GM03348 (cell line): ENCODE results near the gene RBMS3.
"Not testable (repeated sequence)": the region's sequence is repeated elsewhere in the genome, so short reads cannot be mapped to it uniquely, and the experiment has no call there.

Experiments used
- DNase-seq: peaks from one replicate; pipeline ENCODE4 v3.0.0; 2012; ENCODE audit warnings: low spot score

Gene RBMS3

DNA sequence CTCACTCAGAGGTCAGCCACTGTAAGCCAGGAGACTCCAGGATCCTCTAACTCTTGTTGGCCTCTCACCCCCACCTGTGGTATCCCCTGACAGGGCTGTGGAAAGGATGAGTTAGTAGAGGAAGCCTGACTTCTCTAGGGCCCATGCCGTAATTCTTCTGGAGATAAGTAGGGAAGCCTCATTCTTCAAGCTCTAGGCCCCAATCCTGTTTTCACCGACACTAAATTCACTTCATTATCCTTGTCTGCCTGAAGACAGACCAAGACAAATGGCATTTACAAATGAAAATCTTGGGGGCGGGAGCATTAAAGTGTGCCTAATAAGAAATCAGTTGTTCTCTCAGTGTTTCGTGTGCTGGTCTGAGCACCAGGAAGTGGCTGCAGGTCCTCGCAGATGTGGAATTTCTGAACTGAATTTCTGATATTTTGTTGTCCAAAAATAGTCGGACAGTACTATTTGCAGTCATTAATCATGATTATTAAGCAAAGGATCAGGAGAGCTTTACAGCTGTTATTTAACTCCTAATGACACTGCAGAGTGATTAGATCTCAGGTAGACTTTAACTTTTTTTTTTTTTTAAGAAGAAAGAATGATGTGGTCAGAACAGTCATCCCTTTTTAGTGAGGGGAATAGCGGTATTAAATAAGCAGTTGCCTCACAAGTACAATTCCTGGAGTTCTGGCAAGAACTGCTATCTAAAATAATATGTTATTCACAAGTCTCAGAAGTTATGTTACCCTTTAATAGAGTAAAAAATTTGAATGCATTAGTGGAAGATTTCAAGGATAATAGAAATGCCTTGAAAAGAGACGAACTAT, 58.4 kb downstream of the RBMS3 start:
- DNase-seq, result no peak

DNA sequence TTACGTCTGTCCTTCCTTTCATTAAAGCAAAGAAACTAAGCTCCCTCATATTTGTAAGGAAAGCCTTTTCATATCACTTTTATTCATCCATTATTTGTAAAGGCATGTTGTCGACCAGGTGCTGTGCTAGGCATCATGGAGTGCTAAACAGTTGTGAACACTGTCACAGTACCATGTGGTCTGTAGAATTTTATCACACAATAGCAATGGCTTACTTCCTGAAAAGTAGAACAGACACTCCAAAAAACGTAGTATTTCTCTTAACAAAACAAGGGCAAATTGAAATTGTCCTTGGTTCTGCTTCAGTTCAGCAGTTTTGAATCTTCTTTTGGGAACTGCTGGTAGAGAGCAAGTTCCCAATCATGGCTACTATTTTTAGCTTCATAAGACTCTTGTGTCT, 63.3 kb downstream of the RBMS3 start:
- DNase-seq, result no peak

DNA sequence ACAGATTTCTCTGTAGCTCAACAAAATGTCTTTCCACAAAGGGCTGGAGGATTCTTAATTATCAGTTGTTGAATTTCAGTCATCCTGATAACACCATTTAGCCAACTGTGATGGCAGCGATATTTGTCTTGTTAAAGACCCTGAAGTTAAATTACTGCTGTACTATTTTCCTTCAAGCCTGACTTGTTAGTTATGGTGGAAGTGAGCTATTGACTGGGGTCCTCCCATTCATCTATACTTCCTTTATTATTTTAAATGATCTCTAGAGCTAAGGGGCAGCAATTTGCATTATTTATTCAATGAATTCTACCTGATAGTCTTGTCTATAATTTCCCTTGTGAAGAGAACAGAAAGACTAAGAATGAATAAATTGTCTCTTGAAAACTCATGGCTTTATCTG, 64.1 kb downstream of the RBMS3 start:
- no peak for DNase-seq

DNA sequence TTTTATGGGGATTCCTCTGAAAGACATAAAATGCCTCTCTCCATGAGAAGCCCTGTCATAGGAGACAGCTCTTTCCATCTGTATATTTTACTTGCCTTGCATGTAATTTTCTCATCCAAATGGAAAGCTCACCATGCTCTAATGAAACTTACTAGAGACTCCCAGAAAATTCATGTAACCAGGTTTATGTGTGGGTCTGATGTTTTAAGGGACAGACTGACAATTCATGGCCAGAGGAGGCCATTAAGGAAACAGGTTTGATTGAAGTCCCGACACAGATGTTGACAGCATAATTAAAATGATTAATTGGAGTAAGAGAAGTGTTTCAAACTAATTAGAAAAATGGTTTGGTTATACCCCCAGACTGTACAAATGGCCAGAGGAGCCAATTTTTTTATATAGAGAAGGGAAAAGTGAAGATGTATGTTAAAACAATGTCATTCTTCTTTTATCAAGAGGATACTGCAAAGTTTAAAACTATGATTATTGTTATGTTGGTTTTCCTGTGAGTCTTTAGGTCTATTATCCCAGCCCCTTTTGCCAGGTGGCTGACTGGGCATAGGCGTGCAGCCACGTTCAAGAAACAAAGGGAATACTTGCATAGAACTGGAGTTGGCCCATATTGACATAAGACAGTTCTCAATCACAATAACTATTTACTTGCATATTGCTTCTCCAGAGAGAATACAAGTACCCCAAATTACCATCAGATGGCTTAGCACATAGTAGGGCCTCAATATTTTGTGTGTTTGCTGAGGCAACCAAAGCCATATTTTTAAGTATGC, 64.8 kb downstream of the RBMS3 start:
- no peak for DNase-seq

DNA sequence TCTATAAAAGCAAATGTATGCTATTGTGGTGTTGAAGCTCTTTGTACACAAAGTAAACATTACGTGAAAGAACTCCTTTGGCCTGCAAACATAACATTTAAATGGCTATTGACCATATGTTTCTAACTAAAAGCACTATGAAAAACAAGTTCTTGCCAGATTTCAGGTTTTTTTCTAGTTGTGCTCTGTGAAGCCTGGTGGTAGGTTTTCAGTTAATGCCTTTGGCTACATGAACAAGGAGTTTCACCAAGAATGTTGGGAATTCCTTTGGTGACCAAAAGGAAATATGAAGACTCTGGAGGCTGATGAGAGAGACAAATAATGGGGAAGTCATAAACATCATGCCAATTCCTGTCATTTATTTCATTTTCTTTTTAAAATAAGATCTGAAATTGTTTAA, 66.0 kb downstream of the RBMS3 start:
- peak; percentile 53 for DNase-seq

DNA sequence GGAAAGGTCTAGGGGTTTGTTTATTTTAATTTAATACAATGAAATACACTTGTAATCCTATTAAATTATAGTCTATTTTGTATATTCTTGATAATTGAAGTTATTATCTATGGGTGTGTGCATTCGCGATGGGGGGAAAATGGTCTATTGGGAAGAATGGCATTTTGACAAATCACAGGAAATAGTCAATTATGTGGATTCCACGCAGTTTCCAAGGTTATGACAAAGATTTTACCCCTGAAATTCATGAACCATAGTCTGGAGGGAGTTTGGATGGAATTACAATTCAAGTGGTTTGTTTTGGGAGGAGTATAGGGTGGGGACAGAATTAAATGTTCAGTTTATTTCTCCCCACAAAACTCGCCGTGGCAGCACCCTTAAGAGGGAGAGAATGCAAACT, 66.5 kb downstream of the RBMS3 start:
- no peak for DNase-seq

DNA sequence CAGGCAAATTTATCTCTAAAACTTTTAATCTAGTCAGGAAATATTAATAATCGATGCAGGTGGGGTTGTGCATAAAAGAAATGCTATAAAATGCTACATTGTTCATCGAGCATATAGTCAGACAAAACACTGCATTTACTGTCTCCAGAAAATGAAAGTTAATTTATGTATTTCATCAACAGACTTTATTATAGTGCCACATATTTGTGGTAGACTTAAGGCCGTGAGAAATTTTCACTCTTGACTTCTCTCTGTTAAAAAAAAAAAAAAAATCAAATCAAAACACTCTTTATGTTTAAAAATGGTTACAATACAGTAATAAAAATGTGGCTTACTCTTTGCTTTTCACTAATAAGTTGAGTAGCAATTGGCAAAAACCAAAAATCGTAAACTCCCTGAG, 67.4 kb downstream of the RBMS3 start:
- no peak for DNase-seq

DNA sequence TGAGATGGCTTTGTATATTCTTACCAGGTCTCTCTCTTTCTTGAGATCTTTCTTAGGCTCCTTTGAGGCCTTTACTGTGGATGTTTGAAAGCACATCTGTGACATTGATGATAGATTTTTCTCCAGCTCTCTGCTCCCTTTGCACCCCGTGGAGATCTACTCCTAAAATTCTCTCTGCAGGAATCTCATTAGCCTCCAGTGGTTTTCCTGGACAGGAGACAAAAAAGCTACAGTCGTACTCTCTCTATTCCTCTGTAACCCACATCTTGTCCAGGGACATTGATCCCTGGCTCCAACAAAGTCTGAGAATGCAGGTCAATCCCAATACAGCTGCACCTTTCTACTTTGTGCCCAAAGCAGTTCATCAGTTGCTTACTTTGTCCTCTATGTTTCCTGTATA, 68.2 kb downstream of the RBMS3 start:
- no peak for DNase-seq

DNA sequence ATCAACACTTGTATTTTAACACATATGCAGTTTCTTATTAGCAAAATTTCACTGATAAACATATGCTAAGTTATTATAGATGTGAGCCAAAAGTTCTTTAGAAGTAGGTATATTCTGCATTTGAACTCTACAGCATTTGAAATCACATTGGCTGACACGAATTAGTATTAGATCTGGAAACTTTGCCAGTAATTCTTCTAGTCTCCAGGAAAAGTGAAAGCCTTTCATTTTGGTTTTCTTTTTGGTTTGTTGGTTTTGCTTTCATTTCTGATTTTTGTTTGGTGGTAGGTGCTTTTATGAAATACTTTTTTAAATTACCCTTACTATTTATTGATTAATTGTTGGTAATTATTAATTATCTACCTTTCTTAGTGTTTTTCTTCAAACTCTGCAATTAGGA, 72.9 kb downstream of the RBMS3 start:
- no peak for DNase-seq

DNA sequence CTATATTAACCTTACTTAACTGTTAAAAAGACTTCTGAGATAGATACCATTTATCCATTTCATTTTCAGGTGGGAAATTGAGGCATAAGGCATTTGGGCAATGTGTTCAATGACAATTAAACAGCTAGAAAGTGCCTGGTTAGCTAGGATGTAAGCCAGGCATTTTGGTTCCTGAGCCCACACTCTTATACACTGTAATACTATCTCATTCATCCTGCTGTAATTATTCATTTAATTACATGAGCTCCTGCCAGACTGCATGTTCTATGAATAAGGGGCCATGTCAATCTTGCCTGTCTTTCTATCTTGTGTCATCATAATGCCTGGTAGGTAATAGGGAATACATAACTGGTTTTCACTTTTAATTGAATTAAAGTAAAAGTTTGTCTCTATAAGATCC, 74.0 kb downstream of the RBMS3 start:
- DNase-seq, result no peak

DNA sequence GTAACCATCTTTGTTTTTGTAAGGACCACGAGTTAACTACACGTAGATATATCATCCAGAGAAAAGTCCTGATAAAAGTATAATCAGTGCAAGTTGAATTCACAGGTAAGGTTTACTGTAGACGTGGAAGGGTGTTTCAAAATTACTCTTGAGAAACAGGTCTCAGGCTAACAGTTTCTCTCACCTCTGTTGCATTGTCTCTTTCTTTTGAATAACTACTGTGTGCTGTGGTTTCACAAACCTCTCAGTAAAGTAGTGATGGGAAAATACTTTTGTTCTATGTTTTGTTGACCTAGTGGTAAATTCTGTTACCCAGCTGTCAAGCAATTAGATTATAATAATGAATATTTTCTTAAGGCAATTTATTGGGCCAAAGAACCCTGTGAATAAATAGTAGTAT, 75.2 kb downstream of the RBMS3 start:
- DNase-seq, result no peak

DNA sequence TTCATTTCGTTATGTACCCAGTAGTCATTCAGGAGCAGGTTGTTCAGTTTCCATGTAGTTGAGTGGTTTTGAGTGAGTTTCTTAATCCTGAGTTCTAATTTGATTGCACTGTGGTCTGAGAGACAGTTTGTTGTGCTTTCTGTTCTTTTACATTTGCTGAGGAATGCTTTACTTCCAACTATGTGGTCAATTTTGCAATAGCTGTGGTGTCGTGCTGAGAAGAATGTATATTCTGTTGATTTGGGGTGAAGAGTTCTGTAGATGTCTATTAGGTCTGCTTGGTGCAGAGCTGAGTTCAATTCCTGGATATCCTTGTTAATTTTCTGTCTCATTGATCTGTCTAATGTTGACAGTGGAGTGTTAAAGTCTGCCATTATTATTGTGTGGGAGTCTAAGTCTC, 79.4 kb downstream of the RBMS3 start:
- not testable (repeated sequence) for DNase-seq

DNA sequence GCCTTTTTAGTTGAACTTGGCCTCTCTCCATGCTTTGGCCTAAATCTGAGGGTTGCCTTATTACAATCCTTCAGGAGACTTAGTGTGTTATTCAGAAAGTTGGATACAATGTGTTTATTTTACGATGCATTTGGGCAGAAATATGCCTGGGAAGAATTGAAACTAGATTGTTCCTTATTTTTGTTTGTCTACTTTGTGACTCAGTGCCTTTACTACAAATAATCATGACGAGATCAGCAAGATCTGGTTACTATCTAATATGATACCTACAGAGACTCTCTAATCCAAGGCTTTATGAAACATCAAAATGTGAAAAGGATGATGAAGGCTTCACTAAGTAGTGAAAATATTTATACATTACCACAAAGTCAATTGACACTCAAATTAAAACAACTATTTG, 82.2 kb downstream of the RBMS3 start:
- no peak for DNase-seq

DNA sequence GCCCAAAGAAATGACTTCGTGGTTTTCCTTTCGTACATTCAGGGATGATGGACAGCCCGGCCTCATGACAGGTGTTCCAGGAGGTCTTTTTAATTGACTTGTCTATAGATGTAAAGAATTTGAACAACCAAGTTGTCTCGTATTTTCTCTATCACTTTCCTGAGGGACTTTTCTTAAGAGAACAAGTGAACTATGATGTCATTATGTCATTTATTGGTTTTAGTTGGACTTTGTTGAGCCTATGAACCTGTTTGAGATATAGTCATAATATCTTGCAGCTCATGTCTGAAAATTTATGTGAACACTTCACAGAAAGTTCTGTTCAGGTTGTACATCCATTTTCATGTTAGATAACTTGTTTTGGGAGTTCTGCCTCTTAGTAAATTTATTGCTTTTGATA, 89.2 kb downstream of the RBMS3 start:
- DNase-seq, result no peak

DNA sequence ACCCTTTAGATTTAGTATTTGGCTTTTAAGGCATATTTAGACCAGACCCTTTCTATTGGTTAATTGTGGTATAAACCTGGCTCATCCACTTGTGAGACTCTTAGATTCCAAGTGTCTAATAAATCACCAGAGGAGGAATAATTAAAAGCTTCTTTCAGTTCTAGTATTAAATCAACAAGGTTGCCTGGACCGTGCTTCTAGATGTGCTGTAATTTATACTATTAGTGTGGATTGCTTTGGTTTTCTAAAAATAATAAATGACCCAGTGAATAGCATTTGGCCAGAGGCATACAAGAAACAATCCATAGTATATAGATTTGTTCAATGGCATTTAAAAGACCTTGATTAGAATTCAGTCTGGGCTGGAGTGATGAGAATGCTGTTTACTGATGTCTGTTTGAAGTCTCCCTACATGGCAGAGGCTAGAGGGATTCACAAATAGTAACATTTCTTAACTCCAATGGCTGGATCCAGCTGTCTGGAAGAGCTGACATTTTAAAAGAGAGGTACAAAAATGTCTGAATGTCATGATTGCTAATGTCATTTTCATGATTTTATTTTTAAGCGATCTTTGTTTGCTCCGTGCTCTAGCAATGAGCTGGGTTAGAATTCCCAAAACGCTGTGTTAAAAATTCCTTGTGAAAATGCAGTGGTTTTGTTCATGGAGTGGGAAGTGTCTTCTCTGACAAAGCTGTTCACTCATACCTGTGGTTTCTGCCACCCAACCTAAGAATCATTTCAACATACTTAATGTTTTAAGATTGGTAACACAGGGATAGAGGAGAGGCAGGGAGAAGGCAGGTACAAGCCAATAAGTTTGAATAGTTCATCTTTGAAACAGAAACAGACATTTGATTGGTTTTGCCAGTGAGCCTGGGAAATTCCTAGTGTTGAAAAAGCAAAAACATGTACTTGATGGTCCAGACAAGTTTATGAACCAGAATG, 89.9 kb downstream of the RBMS3 start:
- peak; percentile 19 for DNase-seq

DNA sequence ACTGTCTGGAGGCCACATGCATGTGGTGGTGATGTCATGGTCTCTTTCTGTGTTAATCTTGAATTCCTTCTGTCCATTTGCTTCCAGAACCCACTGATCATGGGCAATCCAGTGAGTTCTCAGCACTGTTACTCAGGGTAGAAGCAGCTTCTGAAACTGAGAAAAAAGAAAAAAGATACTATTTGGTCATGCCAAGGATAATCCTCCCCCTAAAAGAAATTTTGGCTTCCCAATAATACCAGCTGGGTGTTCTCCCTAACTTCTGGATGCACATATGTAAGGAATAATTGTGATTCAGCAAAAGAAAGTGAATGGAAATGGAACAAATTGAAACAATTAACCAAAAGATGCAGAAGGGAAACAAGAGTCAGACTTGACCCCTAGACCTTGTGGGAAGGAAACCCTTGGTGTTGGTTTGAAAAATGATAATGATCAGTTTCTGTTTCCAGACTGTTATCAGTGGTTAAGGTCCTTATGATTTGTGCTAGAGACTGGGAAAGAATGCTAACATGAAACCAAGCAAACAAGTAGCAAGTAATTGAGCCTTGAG, 92.3 kb downstream of the RBMS3 start:
- DNase-seq, result peak; percentile 47

DNA sequence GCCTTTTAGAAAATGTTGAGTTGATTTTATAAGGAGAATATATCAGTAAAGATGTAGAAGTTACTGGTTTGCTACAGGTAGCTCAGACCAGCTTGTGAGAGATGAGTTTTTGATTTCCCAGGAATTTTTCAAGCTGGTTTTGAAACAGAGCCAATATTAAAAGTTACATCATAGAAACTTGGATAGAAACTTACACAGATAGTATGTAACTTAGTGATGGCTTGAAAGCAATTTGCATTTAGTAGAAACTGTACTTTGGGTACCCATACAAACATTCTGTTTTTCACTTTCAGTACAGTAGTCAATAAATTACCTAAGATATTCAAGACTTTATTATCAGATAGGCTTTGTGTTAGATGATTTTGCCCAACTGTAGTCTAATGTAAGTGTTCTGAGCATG, 93.4 kb downstream of the RBMS3 start:
- no peak for DNase-seq

DNA sequence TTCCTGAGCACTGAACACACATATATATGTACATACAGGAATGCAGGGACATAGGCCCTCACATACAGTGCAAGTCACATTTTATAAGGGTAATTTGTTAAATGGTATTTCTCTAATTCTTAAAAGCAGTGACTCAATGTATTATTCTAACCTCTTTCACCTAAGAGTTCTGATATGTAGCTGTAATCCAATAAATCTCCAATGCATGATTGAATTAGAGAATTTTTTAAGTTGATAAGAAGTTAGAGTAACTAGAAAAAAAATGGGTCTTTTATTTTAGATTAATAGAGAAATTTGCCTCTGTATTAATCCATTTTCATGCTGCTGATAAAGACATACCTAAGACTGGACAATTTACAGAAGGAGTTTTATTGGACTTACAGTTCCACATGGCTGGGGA, 98.2 kb downstream of the RBMS3 start:
- DNase-seq, result no peak

DNA sequence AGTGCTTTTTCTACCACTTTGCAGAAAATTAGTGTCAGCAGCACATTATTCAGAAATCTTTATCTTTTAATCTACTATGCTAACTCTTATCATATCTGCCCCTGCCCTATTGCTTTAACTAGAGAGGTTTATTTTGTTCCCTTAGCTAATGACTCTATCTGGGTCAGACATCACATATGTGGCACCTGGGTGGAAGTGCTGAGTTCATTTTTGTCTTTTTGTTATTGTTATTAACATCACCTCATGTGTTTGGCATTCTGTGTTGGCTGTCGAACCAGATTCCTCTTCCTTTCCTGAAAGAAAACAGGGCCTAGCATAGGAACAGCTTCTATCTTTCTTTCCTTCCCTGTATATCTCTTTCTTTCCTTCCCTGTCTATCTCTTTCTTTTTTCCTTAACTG, 100.7 kb downstream of the RBMS3 start:
- peak; percentile 11 for DNase-seq

DNA sequence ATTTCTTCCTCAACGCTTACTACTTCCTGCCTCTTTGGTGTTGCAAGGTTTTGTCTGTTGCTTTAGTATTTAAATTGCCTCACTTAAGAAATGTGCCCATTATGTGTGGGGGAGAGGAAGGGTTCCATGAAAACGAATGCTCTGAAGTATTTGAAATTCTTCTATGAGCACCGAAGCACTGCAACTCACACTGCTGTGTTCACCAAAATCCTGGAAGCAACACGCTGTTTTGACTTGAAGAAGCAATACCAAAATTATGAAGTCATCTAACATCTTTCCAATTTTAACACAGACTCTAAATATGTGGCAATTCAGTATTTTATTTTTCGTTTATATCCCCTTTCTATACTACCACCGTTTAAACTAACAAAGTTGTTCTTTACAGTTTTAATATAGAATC, 101.5 kb downstream of the RBMS3 start:
- DNase-seq, result peak; percentile 56

DNA sequence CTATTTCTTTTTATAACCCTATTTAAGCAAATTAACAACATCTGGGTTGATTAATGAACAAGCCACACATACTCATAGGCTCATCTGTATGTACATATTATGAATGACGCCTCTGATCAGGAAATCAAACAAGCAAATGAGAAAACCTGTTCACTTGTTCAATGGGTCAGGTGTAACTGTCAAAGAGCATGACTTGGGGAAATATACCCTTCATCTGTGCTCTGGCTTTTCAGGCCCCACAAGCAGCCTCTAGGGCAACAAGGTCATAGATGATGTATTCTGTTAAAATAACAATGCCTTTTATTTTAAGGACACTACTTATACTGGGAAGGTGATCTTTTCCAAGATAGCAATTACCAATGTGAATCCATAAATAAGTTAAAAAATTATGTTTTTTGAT, 102.0 kb downstream of the RBMS3 start:
- DNase-seq, result no peak

DNA sequence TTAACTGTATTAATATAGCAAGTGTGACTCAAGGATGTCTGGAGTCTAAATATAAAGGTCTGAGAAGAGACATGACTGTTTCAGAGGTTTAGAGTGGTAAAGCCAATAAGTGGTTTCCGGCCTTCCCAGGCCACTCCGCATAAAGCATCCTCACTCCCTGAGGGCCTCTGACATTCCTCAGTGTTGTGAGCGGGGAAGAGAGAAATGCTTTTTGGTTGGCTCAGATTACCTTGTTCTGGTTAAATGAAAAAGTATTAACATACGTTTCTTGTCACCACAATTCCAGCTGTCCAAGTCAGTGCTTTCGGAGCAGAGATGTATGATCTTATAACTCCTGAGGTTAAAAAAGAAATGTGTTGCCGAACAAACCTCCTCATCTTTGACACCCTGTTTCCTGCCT, 103.8 kb downstream of the RBMS3 start:
- DNase-seq, result peak; percentile 61
